Activated T-cell treated with anti-CD3 and anti-CD28 coated beads, Interleukin-2, amount 50 U/mL, for 72 hours (primary cell): ENCODE measurements around the gene MBOAT1. TPM values are rescaled to one million over a fixed set of nuclear protein-coding genes. Genes with fewer than 3 reads are reported as not detected.
"Not testable (repeated sequence)": the region's sequence is repeated elsewhere in the genome, so short reads cannot be mapped to it uniquely, and the experiment has no call there.

ENCODE experiments used
- ATAC-seq, 2 donors: fragments of 150-1000 bp; cut with Tn5 transposase; replicated peaks in 1 of 2; 2 replicates each; pipeline ENCODE4 v1.10.0; 2021; ENCODE audit warnings: moderate library complexity in 2 of 2, mild to moderate bottlenecking in 1 of 2
- DNase-seq, 2 donors: peaks; one replicate each; pipeline ENCODE4 v3.0.0; 2021 to 2022; ENCODE audit warnings: mixed read lengths in 1 of 2
- H3K27ac Mint-ChIP-seq: one replicate; pipeline ENCODE4 v1.8.0; 2022; ENCODE audit warnings: mild to moderate bottlenecking, moderate library complexity, mixed read lengths
- H3K27me3 Mint-ChIP-seq: one replicate; pipeline ENCODE4 v1.8.0; 2022; ENCODE audit warnings: low read depth, mixed read lengths
- H3K36me3 Mint-ChIP-seq, 2 donors: one replicate each; pipeline ENCODE4 v1.8.0; 2022; ENCODE audit warnings: mixed read lengths in 2 of 2, mild to moderate bottlenecking in 1 of 2; ENCODE audit not compliant: insufficient read depth in 2 of 2
- H3K4me1 Mint-ChIP-seq: one replicate; pipeline ENCODE4 v1.8.0; 2022; ENCODE audit warnings: low read depth, mixed read lengths
- H3K4me3 Mint-ChIP-seq, 2 donors: one replicate each; pipeline ENCODE4 v1.8.0; 2022; ENCODE audit warnings: mild to moderate bottlenecking in 2 of 2, mixed read lengths in 2 of 2, moderate library complexity in 2 of 2
- H3K9me3 Mint-ChIP-seq, 2 donors: one replicate each; pipeline ENCODE4 v1.8.0; 2022; ENCODE audit warnings: mixed read lengths in 2 of 2
- total RNA-seq, 2 donors: library from RNA; stranded (reverse); gene quantifications; one replicate each; pipeline ENCODE4 v1.2.3, GENCODE V29; 2022

MBOAT1 gene, protein sequence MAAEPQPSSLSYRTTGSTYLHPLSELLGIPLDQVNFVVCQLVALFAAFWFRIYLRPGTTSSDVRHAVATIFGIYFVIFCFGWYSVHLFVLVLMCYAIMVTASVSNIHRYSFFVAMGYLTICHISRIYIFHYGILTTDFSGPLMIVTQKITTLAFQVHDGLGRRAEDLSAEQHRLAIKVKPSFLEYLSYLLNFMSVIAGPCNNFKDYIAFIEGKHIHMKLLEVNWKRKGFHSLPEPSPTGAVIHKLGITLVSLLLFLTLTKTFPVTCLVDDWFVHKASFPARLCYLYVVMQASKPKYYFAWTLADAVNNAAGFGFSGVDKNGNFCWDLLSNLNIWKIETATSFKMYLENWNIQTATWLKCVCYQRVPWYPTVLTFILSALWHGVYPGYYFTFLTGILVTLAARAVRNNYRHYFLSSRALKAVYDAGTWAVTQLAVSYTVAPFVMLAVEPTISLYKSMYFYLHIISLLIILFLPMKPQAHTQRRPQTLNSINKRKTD
- 10 to 100 TPM; 11.2 to 12.3 TPM for total RNA-seq

DNA sequence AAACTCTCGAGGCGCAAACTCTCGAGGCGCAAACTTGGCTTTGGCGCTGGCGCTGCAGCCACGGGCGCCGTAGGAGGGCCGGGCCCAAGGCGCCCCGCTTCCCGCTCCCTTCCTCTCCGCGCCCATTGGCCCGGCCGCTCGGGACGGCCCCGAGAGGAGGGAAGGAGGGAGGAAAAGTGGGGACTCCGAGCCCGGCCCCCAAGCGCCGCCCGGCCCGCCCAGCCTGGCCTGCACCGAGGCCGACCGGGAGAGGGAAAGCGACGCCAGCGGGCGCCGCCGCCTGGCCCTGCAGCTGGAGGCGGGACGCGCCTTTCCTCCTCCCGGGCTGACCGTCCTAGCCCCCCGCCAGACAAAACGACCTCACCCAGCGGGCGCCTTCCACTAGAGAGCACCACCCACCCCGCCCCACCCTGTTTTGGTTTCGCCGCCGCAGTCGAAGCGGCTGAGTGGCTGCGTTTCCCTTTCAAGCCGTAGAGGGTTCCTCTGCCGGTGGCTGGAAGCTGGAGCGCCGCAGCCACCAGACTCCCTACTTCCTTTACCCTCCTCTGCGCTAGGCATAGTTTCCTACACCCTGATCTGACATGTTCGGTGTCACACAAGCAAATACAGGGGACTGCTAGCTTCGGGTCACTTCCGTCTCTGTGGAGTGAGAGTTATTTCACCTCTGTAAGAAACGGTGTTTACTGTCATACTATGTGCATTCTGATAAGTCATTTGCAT is at the start of gene MBOAT1:
Gene MBOAT1, minus strand, starts transcription at position 78 of the 720 bp plus-strand sequence. CDS start 235 bp downstream, outside the sequence.
- DNase-seq: peak; percentile 60 to 72
- peaks cover 0 to 1% of the 10 kb centered on the region in 2 donors for H3K36me3 Mint-ChIP-seq
- H3K4me3 Mint-ChIP-seq: peak within 1 kb of the TSS; percentile 89 to 98
- H3K27ac Mint-ChIP-seq: peak within 1 kb of the TSS; percentile 98
- H3K9me3 Mint-ChIP-seq: no peaks in the 10 kb centered on the region
- peak; percentile 81 to 84 for ATAC-seq
- H3K4me1 Mint-ChIP-seq: peaks cover 42% of the 10 kb centered on the region
- no peaks in the 10 kb centered on the region for H3K27me3 Mint-ChIP-seq

DNA sequence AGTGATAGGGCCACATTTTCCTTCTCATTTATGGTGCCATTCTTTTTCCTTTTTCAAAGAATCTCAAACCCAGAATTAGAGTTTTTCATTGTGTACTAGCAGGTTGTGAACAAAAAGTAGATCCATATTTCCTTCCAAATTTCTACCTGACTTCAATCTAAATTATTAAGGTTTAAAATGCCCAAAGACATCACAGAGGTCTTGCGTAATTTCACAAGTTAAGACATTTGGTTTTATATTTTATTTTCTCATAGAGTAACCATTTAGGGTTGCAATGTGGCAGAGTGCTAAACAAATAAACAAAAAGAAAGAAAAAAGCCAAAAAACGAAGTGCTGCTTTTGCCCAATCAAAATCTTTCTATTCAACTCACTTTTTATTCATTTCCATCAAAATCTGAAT is 49.4 kb upstream of the MBOAT1 start:
- peaks cover 3% of the 10 kb centered on the region for H3K4me1 Mint-ChIP-seq
- peaks cover 8% of the 10 kb centered on the region for H3K27me3 Mint-ChIP-seq
- ATAC-seq (no peak), DNase-seq (no peak)
- H3K4me3 Mint-ChIP-seq: no peak overlapping the region
- H3K36me3 Mint-ChIP-seq: no peaks in the 10 kb centered on the region
- H3K9me3 Mint-ChIP-seq: peaks cover 0 to 3% of the 10 kb centered on the region in 2 donors
- no peak overlapping the region for H3K27ac Mint-ChIP-seq

DNA sequence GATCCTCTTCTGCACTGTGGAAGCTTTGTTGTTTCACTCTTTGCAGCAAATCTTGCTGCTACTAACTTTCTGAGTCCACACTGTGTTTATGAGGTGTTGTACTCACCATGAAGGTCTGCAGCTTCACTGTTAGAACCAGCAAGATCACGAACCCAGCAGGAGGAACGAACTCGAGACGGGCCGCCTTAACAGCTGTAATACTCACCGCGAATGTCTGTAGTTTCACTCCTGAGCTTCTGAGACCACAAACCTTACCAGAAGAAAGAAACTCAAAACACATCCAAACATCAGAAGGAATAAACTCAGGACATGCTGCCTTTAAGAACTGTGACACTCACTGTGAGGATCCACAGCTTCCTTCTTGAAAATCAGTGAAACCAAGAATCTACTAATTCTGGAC is 48.1 kb upstream of the MBOAT1 start:
- Mint-ChIP-seq H3K27me3 (peaks cover 8% of the 10 kb centered on the region), H3K4me1 (no peaks in the 10 kb centered on the region)

GRCh38 chr6:20259316-20260049 is 47.2 kb upstream of the MBOAT1 start:
- no peak for ATAC-seq
- H3K4me3 Mint-ChIP-seq: no peak overlapping the region
- no peaks in the 10 kb centered on the region for H3K4me1 Mint-ChIP-seq
- H3K9me3 Mint-ChIP-seq: peaks cover 0 to 3% of the 10 kb centered on the region in 2 donors
- H3K27ac Mint-ChIP-seq: no peak overlapping the region
- no peak for DNase-seq
- H3K36me3 Mint-ChIP-seq: no peaks in the 10 kb centered on the region
- peaks cover 8% of the 10 kb centered on the region for H3K27me3 Mint-ChIP-seq

More for the DNA sequence above, 48.1 kb upstream of the MBOAT1 start:
- Mint-ChIP-seq H3K9me3 (peaks cover 0 to 3% of the 10 kb centered on the region in 2 donors), H3K36me3 (no peaks in the 10 kb centered on the region), H3K27ac (no peak overlapping the region), H3K4me3 (no peak overlapping the region)
- DNase-seq (no peak), ATAC-seq (no peak)

- Mint-ChIP-seq H3K9me3 (no peaks in the 10 kb centered on the region), H3K27me3 (no peaks in the 10 kb centered on the region), H3K27ac (no peak overlapping the region), H3K36me3 (no peaks in the 10 kb centered on the region), H3K4me1 (no peaks in the 10 kb centered on the region), H3K4me3 (no peak overlapping the region)
- DNase-seq (no peak), ATAC-seq (no peak)
These were observed 43.2 kb upstream of the MBOAT1 start for GRCh38 chr6:20255428-20255827.

- ATAC-seq: no peak
- no peak for DNase-seq
- Mint-ChIP-seq H3K4me3 (no peak overlapping the region), H3K9me3 (no peaks in the 10 kb centered on the region), H3K27me3 (no peaks in the 10 kb centered on the region), H3K4me1 (no peaks in the 10 kb centered on the region), H3K36me3 (no peaks in the 10 kb centered on the region), H3K27ac (no peak overlapping the region)
These were observed 42.0 kb upstream of the MBOAT1 start for GRCh38 chr6:20254295-20254694.

DNA sequence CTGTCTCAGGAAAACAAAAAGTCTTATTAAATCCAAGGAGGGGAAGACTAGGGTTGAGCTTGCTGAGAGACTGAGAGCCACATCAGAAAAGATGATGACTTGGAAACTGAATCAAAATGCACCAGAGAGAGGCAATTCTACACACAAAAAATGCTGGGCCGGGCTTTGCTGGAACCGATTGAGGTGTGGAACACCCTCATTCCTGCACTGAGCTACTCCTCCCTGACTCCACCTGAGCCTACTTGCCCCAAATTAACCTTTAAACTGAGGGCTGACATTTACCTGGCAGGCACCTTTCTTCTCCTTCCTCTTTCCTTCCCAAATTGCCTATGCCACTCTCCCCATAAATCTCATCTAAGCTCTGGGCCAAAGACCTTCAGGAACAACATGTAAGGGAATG is 40.8 kb upstream of the MBOAT1 start:
- Mint-ChIP-seq H3K4me3 (no peak overlapping the region), H3K27me3 (no peaks in the 10 kb centered on the region), H3K27ac (no peak overlapping the region), H3K36me3 (no peaks in the 10 kb centered on the region), H3K4me1 (no peaks in the 10 kb centered on the region), H3K9me3 (no peaks in the 10 kb centered on the region)
- no peak for DNase-seq
- no peak for ATAC-seq

DNA sequence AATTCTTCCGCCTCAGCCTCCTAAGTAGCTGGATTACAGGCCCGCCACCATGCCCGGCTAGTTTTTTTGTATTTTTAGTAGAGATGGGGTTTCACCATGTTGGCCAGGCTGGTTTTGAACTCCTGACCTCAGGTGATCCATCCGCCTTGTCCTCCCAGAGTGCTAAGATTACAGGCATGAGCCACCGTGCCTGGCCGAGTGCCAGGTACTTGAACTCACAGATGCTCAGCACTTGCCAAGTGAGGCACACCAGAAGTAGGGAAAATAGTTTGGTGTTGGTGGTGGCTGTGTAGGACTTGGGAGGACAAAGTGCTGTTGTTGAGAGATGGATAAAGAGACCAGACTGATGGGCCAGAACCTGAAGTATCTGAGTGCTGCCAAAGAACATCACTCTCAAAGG is 40.0 kb upstream of the MBOAT1 start:
- H3K4me1 Mint-ChIP-seq: no peaks in the 10 kb centered on the region
- no peaks in the 10 kb centered on the region for H3K27me3 Mint-ChIP-seq
- H3K4me3 Mint-ChIP-seq: no peak overlapping the region
- no peak overlapping the region for H3K27ac Mint-ChIP-seq
- no peaks in the 10 kb centered on the region for H3K9me3 Mint-ChIP-seq
- no peak for ATAC-seq
- no peaks in the 10 kb centered on the region for H3K36me3 Mint-ChIP-seq
- DNase-seq: no peak

DNA sequence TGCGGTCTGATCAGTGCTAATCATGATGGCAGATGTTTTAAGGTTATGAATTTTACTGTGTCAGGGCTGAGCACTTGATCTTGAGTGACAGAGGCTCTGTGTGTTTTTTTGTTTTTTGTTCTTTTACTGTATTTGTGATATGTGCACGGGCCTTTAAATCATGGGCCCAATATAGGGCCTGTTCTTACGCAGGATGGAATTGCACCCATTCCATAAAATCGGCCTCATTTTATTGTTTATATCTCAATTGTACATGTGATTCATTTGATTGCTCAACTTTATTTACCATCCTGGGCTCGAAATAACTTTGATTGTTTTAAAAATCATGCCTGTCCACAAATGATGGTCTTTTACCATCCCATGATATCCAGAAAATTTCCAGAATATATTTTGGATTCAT is 39.3 kb upstream of the MBOAT1 start:
- H3K4me3 Mint-ChIP-seq: no peak overlapping the region

GRCh38 chr6:20246125-20246524 is 33.9 kb upstream of the MBOAT1 start:
- H3K27me3 Mint-ChIP-seq: no peaks in the 10 kb centered on the region
- H3K4me3 Mint-ChIP-seq: no peak overlapping the region
- H3K9me3 Mint-ChIP-seq: no peaks in the 10 kb centered on the region
- no peaks in the 10 kb centered on the region for H3K4me1 Mint-ChIP-seq
- H3K36me3 Mint-ChIP-seq: no peaks in the 10 kb centered on the region
- H3K27ac Mint-ChIP-seq: no peak overlapping the region
- DNase-seq (no peak), ATAC-seq (no peak)

More for the DNA sequence above, 39.3 kb upstream of the MBOAT1 start:
- Mint-ChIP-seq H3K27ac (no peak overlapping the region), H3K4me1 (no peaks in the 10 kb centered on the region), H3K36me3 (no peaks in the 10 kb centered on the region), H3K9me3 (no peaks in the 10 kb centered on the region), H3K27me3 (no peaks in the 10 kb centered on the region)
- no peak for DNase-seq
- no peak for ATAC-seq

DNA sequence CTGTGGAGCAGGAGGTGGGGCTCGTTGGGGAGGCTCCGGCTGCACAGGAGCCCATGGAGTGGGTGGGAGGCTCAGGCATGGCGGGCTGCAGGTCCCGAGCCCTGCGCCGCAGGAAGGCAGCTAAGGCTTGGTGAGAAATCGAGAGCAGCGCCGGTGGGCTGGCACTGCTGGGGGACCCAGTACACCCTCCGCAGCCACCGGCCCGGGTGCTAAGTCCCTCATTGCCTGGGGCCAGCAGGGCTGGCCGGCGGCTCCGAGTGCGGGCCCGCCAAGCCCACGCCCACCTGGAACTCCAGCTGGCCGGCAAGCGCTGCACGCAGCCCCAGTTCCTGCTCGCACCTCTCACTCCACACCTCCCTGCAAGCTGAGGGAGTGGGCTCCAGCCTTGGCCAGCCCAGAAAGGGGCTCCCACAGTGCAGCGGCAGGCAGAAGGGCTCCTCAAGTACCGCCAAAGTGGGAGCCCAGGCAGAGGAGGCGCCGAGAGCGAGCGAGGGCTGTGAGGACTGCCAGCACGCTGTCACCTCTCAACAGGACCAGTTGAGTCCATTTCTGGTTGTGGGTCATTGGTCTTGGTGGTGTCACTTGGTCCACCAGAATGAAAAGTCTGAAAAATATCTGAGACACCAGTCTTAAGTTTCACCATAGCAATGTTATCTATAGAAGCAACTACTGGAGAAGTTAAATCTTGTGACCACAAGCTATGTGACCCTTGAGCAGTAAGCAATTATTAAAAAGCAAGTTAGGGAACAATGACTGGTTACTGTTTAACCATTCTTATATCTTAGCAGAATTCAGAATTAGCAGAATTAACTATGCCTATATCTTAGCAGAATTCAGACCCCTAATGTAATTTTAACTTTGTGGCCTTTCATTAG is 32.8 kb upstream of the MBOAT1 start:
- DNase-seq, ATAC-seq, H3K36me3 Mint-ChIP-seq, H3K9me3 Mint-ChIP-seq, H3K4me1 Mint-ChIP-seq, H3K27ac Mint-ChIP-seq, H3K27me3 Mint-ChIP-seq, H3K4me3 Mint-ChIP-seq: not testable (repeated sequence)

DNA sequence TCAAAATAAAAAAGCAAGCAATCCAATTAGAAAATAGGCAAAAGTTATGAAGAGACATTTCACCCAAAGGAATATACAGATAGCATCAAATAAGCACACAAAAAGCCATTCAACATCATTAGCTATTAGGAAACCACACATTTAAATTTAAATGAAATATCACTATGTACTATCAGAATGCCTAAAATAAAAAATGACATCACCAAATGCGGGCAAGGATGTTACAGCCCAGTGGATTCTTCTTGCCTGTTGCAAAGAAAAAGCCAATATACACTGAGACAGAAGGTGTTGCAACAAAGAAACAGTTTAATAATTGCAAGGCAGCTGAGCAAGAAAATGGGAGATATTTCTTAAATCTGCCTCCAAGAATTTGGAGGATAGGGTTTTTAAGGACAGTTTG is 31.0 kb upstream of the MBOAT1 start:
- H3K4me3 Mint-ChIP-seq: no peak overlapping the region
- no peak overlapping the region for H3K27ac Mint-ChIP-seq
- H3K36me3 Mint-ChIP-seq: no peaks in the 10 kb centered on the region
- H3K4me1 Mint-ChIP-seq: no peaks in the 10 kb centered on the region
- DNase-seq: no peak
- H3K27me3 Mint-ChIP-seq: no peaks in the 10 kb centered on the region
- no peaks in the 10 kb centered on the region for H3K9me3 Mint-ChIP-seq
- no peak for ATAC-seq
